Esophagus squamous epithelium (tissue), 5 donors: Measurements from ENCODE around the gene NRG3. TPM values are rescaled to one million over a fixed set of nuclear protein-coding genes. Genes with fewer than 3 reads are reported as not detected.

ENCODE experiments used
- DNase-seq: peaks from one replicate; lab custom pipeline; 2025; lab: John Stamatoyannopoulos, UW
- H3K27ac ChIP-seq, 4 donors: fragments of 200-600 bp; sonication (generic); one replicate each; pipeline ENCODE4 v1.5.1; 2016 to 2019; ENCODE audit warnings: mild to moderate bottlenecking in 1 of 4
- H3K27me3 ChIP-seq, 4 donors: fragments of 200-600 bp; sonication (generic); 1 replicate in 3 of 4; 2 replicates in 1 of 4; pipeline versions ENCODE4 v1.5.1 to v1.6.0; 2017 to 2021; ENCODE audit warnings: antibody characterized with exemption in 1 of 4
- H3K36me3 ChIP-seq, 3 donors: fragments of 200-600 bp; sonication (generic); one replicate each; pipeline ENCODE4 v1.5.1; 2016 to 2019
- H3K4me1 ChIP-seq, 3 donors: fragments of 200-600 bp; sonication (generic); one replicate each; pipeline ENCODE4 v1.5.1; 2017 to 2019
- H3K4me3 ChIP-seq, 4 donors: fragments of 200-600 bp; sonication (generic); 1 replicate in 3 of 4; 2 replicates in 1 of 4; pipeline ENCODE4 v1.5.1; 2016 to 2019; ENCODE audit warnings: mild to moderate bottlenecking in 2 of 4, moderate library complexity in 1 of 4
- H3K9me3 ChIP-seq, 3 donors: fragments of 200-600 bp; sonication (generic); one replicate each; pipeline ENCODE4 v1.5.1; 2016 to 2019
- POLR2A ChIP-seq, 4 donors: fragments of 450-650 bp; IDR thresholded peaks; one replicate each; pipeline ENCODE4 v1.6.1; 2017; ENCODE audit warnings: antibody characterized with exemption in 4 of 4, mild to moderate bottlenecking in 4 of 4, moderate library complexity in 3 of 4
- WGBS, 2 donors: methylation state at CpG; one replicate each; pipeline ENCODE4 v1.1.5; 2018; 5-methylcytosine and 5-hydroxymethylcytosine counted together
- intact Hi-C: fragments of 100-400 bp; cut with DNase I; formaldehyde crosslinking; loops from one replicate; pipeline ENCODE4 v1.15.0; 2022
- total RNA-seq, 4 donors: library from RNA; depleted of rRNA; stranded (reverse); fragments of >200 nt; gene quantifications; one replicate each; pipeline ENCODE4 v1.1.0, GENCODE V29; 2016
- TF ChIP-seq, protein P1 (sequence below), 6 experiments: fragments of 450-650 bp in 4 of 6; fragments of 200-600 bp in 2 of 6; sonication (generic) in 2 of 6; IDR thresholded peaks; one replicate each; pipeline ENCODE4 v1.5.1; 2016 to 2019; ENCODE audit warnings: antibody characterized with exemption in 6 of 6, mild to moderate bottlenecking in 4 of 6, moderate library complexity in 4 of 6
- donor health status: DM: yes; HTN: yes; CAD: no.

NRG3 gene
- total RNA-seq, 4 donors from 2014 or later = 0.19 TPM; not detected in 3

DNA sequence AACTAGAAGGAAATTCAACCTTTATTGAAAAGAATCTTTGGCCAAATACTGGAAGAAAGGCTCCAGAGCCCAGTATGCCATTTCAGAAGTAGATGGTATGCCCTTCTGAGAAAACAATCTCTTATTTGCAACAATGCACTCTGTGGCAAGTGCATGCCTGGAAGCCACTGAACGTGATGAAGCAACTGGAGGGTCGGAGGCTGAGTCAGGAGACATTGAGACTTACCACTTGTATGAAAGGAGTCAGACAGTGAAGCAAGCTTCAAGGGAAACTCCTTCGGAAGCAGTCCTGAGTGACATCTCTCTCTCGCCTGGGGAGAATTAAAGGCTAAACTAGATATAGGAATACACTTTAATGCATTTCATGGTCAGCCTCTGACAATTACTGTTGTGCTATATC is 353.7 kb downstream of the NRG3 start:
- no peak for DNase-seq
- H3K36me3 ChIP-seq = no peaks in the 10 kb centered on the region
- TF ChIP-seq, protein P1, sequence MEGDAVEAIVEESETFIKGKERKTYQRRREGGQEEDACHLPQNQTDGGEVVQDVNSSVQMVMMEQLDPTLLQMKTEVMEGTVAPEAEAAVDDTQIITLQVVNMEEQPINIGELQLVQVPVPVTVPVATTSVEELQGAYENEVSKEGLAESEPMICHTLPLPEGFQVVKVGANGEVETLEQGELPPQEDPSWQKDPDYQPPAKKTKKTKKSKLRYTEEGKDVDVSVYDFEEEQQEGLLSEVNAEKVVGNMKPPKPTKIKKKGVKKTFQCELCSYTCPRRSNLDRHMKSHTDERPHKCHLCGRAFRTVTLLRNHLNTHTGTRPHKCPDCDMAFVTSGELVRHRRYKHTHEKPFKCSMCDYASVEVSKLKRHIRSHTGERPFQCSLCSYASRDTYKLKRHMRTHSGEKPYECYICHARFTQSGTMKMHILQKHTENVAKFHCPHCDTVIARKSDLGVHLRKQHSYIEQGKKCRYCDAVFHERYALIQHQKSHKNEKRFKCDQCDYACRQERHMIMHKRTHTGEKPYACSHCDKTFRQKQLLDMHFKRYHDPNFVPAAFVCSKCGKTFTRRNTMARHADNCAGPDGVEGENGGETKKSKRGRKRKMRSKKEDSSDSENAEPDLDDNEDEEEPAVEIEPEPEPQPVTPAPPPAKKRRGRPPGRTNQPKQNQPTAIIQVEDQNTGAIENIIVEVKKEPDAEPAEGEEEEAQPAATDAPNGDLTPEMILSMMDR (IDR thresholded peaks at IDR 0.05) = no peak
- TF ChIP-seq POLR2A (IDR thresholded peaks at IDR 0.05) = no peak
- H3K9me3 ChIP-seq = no peaks in the 10 kb centered on the region
- H3K4me3 ChIP-seq = no peak overlapping the region
- H3K4me1 ChIP-seq = no peaks in the 10 kb centered on the region
- intact Hi-C loops = no loop called here
- WGBS, 2 donors = 69 to 83% methylated on average over 3 to 4 of the region's 4 CpGs
- no peak overlapping the region for H3K27ac ChIP-seq
- H3K27me3 ChIP-seq = no peaks in the 10 kb centered on the region

GRCh38 chr10:82234173-82234572 is 359.2 kb downstream of the NRG3 start:
- DNase-seq = no peak
- H3K36me3 ChIP-seq = no peaks in the 10 kb centered on the region
- 57 to 70% methylated on average over 4 of the region's 4 CpGs for WGBS, 2 donors
- H3K4me1 ChIP-seq = no peaks in the 10 kb centered on the region
- intact Hi-C loops = no loop called here
- no peaks in the 10 kb centered on the region for H3K27me3 ChIP-seq
- no peak overlapping the region for H3K27ac ChIP-seq
- no peaks in the 10 kb centered on the region for H3K9me3 ChIP-seq
- TF ChIP-seq, protein P1 (IDR thresholded peaks at IDR 0.05) = no peak
- TF ChIP-seq POLR2A (IDR thresholded peaks at IDR 0.05) = no peak
- H3K4me3 ChIP-seq = no peak overlapping the region

DNA sequence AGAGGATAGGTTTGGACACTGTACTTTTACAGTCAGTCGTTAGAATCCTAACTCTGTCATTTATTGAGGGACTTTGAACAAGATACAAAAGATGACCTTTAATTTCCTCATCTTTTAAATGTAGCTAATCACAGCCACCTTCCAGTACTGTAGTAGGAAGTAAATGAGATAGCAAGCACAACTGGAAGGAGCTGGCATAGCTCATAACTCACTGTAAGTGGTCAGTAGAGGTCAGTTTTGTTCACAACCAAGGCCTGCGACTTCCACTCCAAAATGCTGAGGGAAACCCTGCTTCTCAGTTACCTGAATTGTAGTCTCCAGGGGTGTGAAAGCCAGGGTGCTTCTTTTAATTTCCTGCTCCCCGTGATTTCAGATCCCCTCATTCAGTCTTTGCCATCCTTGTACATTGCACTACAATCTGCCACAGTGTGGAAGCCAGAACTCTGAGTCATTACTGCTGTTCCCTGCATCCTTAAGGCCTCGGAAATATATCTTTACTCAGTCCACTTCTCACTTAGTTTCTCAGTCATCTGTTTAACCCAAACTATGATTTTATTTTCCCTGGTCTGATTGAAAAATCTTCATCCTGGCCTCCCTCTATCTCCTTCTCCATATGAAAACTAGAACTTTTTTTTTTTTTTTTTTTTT is 361.2 kb downstream of the NRG3 start:
- WGBS, 2 donors = 58 to 78% methylated on average over 4 of the region's 4 CpGs
- TF ChIP-seq, protein P1 (IDR thresholded peaks at IDR 0.05) = no peak
- no peak for TF ChIP-seq POLR2A (IDR thresholded peaks at IDR 0.05)
- H3K27ac ChIP-seq = no peak overlapping the region
- no peaks in the 10 kb centered on the region for H3K9me3 ChIP-seq
- no peak for DNase-seq
- H3K4me3 ChIP-seq = no peak overlapping the region
- no peaks in the 10 kb centered on the region for H3K4me1 ChIP-seq
- H3K27me3 ChIP-seq = no peaks in the 10 kb centered on the region
- intact Hi-C loops = no loop called here
- no peaks in the 10 kb centered on the region for H3K36me3 ChIP-seq

GRCh38 chr10:82238291-82238690 is 363.3 kb downstream of the NRG3 start:
- no peaks in the 10 kb centered on the region for H3K36me3 ChIP-seq
- H3K4me1 ChIP-seq = no peaks in the 10 kb centered on the region
- no peaks in the 10 kb centered on the region for H3K27me3 ChIP-seq
- intact Hi-C loops = no loop called here
- H3K9me3 ChIP-seq = no peaks in the 10 kb centered on the region
- H3K4me3 ChIP-seq = no peak overlapping the region
- no peak for TF ChIP-seq POLR2A (IDR thresholded peaks at IDR 0.05)
- TF ChIP-seq, protein P1 (IDR thresholded peaks at IDR 0.05) = no peak
- 33 to 47% methylated on average over 1 of the region's 1 CpG for WGBS, 2 donors
- H3K27ac ChIP-seq = no peak overlapping the region
- no peak for DNase-seq

DNA sequence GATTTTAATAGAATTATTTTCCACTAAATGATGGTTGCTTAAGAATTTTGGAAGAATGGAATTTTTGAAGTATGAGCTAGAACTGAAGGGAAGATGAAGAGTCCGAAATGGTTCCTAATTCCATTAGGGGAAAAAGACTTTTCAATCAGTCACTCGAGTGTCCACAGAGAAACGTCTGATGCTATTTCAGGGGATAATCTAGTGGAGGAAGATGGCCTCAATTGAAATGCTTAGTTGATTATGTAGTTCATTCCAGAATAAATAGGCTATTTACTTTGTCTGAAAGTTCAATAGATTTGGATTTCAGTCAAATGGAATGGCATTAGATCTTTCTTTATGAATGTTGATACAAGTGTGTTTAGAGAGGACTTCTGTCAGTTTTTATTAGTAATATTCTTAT is 365.4 kb downstream of the NRG3 start:
- Histone ChIP-seq H3K27ac (no peak overlapping the region), H3K36me3 (no peaks in the 10 kb centered on the region), H3K4me3 (no peak overlapping the region), H3K4me1 (no peaks in the 10 kb centered on the region), H3K27me3 (no peaks in the 10 kb centered on the region), H3K9me3 (no peaks in the 10 kb centered on the region)
- intact Hi-C loops = no loop called here
- TF ChIP-seq POLR2A (IDR thresholded peaks at IDR 0.05) = no peak
- TF ChIP-seq, protein P1 (IDR thresholded peaks at IDR 0.05) = no peak
- no peak for DNase-seq
- WGBS, 2 donors = 57 to 62% methylated on average over 3 of the region's 3 CpGs
